NCI-H1417 treated with DMSO at 0.1 percent for 48 hours (cell line): ENCODE measurements around the gene DENND1A.
"Not testable (repeated sequence)": the region's sequence is repeated elsewhere in the genome, so short reads cannot be mapped to it uniquely, and the experiment has no call there.

Source experiments
- DNase-seq: peaks from one replicate; lab custom pipeline; 2025; lab: John Stamatoyannopoulos, UW

Gene DENND1A

DNA sequence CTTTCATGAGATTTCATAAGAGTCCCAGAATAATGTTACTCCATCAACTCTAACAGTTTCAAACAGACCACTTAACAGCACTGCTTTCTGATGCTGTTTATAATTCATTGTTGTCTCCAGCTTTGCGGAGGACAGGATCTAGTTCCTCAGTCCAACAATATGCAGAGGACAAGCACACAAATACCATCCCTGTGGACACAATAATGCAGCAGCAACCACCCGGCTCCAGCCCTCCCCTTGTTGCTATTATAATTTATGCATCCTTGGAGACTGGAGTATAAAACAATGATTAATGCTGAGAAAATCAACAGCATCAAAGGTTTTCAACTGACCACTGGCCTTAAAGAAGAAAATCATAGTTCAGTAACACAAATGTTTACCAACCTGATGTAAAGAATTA lies 108.3 kb downstream of the DENND1A start:
- no peak for DNase-seq

DNA sequence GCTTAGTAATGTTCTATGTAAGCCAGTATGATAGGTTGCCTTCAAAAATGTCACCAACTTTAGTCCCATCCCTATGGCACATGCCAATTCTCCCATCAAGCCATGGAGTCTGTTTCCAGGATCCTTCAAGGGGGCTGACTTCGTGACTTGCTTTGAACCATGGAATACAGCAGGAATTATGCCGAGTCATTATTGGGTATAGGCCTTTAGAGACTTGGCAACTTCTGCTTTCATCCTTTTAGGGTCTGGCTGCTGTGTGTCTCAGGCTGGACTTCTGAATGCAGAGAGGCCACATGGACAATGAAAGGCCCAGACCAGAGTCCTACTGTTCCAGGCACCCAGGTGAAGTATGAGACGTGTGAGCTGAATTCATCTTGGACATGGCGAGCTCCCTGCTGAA lies 109.8 kb downstream of the DENND1A start:
- DNase-seq = no peak

DNA sequence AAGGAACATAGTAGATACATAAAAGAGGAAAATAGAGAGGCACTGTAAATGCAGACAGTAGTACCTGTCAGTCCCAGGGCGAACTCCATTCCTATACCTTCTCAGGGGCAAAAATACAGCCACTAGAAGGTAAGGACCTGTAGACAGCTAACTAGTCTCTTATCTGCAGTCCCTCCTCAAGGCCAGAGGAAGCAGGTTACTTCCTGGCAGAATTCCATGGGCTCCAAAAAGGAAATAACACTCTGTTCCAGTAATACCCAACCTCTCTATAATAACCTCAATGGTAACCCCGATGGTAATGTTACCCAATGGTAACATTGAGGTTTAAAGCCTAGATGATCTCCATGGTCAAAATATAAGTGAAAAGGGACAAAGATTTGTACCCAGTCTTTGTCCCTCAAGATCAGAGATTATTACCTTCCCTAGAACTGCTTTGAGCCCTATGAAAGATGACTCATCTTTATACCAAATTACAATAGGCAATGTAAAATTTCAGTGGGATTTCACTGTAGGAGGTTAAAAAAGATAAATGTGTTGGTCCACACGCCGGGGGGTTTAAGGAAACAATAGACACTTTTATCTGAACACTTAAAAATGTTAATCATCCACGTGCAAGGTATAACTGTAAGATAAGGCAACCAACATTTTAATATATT lies 113.0 kb downstream of the DENND1A start:
- no peak for DNase-seq

DNA sequence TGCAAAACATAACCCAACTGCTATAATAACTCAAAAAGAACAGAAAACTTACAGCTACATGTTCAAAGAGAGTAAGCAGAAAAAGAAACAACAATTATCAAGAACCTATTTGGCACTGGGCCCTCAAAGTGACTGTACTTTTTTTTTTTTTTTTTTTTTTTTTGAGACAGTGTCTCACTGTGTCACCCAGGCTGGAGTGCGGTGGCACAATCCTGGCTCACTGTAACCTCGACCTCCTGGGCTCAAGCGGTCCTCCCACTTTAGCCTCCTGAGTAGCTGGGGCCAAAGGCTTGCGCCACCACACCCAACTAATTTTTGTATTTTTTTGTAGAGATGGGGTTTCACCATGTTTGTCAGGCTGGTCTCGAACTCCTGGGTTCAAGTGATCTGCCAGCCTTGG lies 114.1 kb downstream of the DENND1A start:
- not testable (repeated sequence) for DNase-seq

DNA sequence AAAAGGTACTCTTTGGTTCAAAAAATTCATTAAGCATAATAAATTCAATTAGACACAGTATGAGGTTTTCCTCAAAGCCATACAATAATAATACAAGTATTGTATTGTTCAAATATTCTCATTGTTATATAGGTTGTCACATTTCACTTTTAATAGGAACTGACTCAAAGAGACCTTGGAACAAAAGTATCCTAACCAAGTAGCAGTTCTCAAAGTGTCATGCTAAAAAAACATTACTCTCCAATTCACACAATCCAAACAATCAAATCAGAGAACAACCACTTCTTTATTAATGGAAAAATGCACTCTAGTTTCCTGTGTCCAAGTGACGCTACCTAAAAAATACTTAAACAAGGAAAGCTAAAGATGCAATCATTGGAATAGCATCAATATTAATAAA lies 115.4 kb downstream of the DENND1A start:
- no peak for DNase-seq

DNA sequence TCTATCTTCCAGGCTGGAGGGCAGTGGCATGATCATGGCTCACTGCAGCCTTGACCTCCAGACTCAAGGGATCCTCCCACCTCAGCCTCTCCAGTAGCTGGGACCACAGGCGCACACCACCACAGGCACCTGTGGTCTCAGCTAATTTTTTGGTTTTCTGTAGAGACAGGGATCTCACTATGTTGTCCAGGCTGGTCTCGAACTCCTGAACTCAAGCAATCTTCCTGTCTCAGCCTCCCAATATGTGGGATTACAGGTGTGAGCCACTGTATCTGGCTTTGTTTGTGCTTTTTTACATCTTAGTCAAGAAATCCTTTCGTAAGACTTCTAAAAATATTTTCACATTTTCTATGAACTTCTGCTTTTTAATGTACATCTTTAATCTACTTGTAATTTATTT lies 116.9 kb downstream of the DENND1A start:
- DNase-seq = no peak

DNA sequence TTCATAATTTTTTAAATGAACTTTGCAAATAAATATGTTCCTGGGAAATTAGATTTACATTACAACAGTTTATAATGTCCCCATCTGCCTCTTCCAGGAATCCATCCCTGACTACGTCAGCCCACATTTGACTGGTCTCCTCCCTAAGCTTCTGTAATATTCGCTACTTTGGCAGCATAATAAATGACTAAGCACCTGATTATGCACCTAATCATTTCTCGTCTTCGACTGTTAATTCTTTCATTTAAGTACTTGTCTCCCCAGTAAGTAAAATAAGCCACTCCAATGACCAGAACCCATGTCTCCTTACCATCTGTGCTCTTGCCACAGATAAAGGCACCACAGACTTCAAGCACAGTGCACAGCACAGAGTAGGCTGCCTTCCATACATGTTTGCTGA lies 122.7 kb downstream of the DENND1A start:
- DNase-seq = no peak

DNA sequence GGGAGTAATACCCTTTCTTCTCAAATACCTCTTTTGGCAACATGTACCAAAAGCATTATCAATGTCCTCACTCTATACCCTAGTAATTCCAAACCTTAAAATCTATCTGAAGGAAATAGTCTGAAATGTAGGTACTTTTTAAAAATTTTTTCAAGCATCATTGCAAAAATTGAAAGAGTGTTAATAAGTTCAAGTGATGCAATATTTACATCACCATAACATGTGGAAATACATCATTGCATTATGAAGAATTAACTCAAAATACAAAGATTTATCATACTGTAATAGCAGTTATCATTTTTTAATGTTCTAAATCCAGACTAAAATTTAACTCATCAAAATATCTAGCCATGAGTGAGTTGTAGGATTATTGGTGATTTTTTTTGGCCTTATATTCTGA lies 123.1 kb downstream of the DENND1A start:
- DNase-seq = no peak

DNA sequence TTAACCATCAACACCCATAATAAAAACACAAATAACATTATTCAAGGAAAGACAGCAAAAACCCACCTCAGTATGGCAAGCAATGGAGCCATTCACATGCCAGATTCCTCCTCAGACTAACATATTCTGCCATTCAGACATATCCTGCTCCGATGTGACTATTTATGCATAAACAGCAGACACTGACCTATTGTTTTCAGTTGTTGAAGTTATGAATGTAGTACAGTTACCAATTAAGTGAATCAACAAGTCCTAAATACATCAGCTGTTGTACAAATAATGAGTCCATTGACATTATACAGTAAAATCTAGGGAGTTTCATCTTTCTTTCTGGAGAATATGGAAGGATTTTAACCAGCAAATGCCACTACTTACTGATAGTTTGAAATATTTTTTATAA lies 131.7 kb downstream of the DENND1A start:
- no peak for DNase-seq

DNA sequence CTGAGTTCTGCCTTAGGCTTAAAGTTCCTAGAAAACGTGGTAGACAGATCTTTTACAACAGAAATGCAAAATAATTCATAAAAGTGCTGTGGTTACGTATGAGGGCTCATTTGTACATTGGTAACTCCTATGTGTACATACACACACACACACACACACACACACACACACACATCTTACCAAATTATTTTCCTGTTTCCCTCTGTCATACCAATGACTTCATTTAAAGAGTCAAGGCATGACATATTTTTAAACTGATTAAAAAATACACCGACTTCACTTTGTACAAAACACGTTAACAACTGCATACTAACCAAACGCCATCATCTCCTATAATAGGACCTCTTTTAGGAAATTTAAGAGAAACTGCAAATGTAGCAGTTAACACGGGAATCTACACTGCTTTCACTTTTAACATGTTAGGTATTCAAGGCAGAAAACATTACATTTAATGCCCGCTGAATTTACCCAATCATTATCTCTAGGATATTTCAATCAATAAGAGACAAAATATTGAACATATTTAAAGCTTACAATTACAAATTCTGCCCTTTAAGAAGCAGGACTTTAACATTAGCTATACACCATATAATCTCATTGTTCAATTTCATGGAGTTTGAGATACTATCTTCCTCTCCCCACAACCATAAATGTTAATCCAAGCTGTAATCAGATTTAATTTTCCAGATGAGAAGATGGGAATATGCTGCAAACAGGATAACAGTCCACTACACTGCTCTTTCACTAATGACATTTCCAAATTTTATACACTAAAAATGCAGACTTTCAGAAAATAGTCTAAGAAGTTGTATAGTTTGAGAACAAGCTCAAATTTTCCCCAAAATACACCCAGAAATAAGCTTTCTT lies 133.1 kb downstream of the DENND1A start:
- no peak for DNase-seq

DNA sequence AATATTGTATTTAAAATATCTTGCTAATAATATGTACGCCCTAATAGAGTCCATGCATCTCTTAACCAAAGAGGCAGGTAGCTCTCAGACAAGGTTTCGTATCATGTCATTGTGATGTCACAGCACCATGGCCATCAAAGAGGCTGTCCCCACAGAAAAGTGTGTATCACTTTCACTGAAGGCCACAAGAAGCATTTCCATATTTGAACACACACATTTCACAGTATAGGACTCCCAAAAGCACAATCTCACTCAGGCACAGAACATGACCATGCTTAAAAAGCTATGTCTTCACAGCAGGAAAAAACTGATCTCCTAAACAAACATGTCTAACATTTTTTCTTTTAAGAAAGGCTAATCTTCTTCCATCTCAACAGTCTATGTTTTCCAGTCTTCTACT lies 133.8 kb downstream of the DENND1A start:
- no peak for DNase-seq

DNA sequence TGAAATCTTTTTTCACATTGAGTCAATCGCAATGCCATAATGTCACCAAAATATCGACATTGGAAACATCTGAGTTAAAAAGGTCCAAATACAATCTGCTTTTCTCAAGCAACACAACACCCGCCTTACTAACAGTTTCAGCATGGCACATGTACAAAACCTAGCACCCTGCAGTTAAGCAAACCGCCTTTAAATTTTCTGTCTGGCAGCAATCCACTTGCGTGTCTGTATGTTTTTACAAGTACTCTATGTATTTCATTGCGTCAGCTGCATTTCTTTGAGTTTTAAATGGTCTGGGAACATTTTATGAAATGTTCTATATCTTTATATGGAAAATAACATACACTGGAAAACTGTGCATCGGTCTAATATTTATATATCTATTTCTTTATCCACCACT lies 134.6 kb downstream of the DENND1A start:
- no peak for DNase-seq

DNA sequence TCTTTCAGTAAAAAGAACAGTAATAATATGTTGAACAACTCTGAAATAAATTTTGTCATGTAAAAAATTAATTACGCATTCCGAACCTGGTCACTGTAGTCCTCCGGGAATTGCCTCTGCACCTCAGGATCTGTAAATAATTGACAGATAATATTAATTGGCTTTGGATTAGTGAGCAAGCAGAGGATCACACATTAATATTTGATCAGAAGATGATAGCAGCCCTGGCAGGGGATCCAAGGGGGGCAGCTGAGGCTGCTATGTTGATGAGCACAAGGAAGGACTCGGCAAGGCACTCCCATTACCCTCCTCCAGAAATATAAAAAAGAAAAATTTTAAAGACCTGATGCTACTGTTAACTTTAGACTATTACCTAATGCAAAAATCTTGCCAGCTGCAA lies 137.4 kb downstream of the DENND1A start:
- DNase-seq = no peak

DNA sequence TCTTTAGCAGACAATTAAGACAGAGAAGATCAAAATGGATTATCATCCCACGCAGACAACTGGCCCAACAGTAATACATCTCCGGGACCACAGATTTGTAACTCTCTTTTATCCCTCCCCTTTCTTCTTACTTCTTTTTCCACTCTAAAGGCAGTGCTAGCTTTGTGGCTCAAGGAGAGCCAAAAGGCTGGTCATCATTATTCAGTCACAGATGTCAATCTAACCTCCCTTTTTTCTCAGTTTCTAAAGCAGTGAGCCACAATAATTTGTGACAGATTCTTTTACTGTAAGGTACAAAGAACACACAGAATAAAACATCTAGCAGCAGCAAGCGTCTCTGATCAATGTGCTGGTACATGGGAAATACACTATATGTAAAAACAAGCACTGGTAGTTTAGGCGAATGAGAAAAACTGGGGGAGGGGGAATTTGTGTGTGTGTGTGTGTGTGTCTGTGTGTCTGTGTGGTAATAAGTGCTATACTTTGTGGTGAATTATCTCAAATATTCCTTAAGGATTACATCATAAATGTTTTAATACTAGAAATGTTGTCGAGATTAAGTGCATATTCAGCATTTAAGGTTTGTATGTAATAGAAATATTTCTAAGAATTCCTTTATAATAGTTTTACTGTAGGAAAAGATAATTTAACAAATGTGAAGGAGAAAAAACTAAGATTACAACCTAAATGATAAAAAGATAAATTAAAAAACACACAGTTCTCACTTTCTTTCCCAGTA lies 140.2 kb downstream of the DENND1A start:
- DNase-seq = no peak

DNA sequence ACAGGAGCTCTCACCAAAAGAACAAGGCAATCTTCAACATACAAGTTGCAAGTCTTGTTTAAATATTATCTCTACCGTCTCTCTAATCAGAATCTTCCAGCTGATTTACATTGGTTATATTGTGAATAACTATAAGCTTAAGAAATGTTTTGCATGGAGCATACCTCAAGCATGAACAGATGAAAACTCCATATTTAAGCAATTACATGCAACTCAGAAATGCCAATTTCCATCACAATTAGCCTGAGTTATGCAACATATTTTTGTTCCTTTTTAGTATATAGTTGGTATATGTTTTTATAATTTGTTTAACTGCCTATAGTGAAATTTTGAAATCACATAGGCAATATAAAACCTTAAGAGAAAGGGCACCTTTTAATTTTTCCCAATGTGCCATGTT lies 142.5 kb downstream of the DENND1A start:
- no peak for DNase-seq

DNA sequence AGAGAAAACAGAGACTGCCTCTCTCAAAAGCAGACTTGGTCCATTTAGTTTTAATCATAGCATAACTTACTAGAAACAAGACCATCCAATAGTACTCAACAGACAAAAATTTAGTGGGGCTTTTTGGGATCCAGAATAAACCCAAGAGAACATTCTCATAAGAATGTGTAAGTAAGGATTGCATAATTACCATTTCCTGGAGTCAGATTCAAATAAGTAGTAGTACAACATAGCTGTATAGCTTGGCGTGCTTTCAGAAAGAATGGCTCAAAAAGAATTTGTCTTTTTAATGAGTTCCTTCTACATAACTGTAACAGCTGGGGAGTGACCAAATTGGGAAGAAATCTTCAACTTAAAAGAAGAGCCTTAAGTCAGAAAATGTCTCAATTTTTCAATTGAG lies 145.4 kb downstream of the DENND1A start:
- DNase-seq = no peak

DNA sequence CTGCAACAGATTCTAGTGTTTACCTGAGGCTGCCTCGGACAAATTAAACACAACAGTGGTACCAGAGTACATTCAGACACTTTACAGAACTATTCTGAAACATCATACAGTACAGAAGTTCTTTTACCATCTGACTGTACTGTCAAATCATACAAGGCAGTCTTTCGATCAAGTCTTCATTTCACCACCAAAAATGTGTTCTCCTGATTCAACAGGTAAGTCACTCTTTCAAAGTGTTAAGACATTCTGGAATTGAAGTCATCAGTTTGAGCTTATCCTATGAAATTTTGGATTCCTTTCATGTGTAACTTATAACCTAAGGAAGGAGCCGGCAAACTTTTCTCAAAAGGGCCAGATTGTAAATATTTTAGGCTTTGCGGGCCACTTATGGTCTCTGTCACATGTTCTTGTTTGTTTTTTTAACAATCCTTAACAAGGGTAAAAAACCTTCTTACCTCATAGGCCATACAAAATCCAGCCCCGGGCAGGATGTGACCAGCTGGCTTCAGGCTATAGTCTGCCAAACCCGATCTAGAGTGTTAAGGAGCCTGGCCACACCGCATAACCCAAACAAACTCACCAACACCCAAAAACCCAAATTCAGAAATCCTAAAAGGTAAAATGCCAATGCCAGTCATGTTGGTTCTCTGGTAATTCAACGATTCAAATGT lies 151.6 kb downstream of the DENND1A start:
- no peak for DNase-seq

DNA sequence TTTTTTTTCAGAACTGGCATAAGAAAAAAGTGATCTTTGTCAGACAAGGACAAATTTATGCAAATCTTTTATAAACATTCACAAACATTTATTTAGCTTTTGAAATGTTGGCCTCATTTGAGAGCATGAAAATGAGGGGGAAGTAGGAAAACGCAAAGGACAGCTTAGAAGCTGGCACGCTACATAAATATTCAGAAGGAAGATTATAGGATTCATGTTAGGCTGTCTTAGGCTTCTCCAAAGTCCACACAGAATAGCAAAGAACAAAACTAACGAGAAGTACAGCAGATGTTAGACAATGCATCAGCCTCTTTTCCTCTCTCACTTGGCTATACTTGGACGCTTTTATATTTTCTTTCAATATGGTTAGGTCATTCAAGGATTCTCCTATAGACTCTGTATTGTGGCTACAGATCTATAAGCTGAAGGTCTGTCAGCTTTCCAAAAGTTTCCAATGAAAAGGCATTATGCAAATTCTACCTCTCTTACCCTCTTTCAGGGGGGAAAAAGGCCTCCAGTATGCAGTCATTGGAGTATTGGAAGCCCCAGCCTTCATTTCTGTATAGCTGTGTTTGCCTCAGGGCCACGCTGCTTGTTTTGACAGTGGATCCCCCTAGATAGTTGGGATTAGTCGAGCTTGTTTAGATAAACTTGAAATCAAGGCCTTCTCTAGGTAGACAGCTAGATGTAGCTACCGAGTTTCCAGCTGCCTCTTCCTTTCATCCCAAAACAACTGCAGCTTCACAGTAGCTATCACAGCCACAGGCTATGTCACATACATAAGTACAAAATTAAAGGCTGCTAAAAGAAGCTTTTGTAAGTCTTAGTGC lies 153.0 kb downstream of the DENND1A start:
- DNase-seq = no peak

DNA sequence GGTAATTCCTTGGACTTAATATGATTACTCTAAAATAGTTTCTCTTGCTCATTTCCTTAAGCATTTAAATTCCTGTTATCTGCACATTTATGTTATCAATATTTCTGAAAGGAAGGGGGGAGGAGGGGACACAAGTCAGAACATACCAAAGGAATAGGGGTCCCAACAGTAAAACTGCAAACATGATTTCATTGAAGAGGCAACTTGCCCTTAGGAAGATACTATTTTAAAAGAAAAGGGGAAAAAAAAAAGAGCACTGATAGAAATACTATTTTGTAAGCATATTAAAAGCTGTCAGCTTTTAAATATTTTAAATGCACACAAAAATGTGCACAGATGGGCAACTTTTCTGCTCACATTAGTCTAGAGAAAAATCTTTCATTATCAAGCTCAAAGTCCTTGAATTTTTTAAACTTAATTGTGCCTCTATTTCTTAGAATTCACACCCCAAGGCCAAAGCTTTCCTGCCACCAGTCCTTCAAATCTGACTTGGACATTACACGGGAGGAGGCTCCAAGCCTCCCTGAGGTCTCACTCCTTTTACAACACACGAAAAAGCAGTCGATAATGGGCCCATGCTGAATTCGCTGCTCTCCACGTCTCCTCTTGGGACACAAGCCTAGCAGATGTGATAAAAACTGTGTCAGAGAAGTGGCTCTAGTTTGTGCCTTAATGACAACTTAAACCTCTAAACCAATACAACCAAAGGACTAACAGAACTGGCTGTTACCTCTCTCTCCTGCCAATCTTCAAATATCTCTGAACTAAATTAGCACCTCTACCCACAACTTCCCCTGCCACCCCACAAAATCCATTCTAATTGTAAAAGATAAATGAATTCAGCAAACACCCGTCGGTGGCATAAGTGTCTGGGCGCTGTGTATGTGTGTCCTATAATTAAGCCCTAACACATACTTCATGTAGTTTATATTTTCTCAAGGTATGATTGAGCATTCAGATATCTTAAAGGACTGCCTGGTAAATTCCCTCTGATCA lies 154.3 kb downstream of the DENND1A start:
- no peak for DNase-seq

DNA sequence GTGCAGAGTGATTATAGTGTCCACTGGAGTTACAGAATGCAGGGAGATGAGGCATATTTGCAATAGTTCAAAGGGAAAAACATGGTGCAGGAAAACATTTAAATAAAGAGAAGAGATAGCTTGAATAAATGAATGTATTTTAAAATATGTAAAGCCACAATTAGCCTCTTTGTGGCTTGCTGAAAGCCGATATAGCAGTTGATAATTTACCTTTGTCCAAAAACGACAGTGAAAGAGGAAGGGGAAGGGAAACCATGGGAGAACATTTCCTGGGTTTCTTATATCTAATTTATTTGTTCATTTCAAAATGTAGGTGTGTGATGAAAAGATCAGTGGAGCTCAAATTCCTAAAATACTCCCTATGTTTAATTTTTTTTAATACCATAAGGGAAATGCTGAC lies 156.1 kb downstream of the DENND1A start:
- DNase-seq = no peak
